IMR-90 (cell line): ENCODE data around the gene MRPL52. TPM values are rescaled to one million over a fixed set of nuclear protein-coding genes. Genes with fewer than 3 reads are reported as not detected.
A peak's percentile ranks its signal among the peaks of the same experiment; 100 is the strongest.

Experiments
- ATAC-seq: fragments of 200-7000 bp; cut with Tn5 transposase; 2 replicates; pipeline ENCODE4 v1.9.1; 2020; ENCODE audit warnings: low read depth, mild to moderate bottlenecking, moderate library complexity
- BruUV-seq: library from RNA; stranded (reverse); fragments of 400-500 nt; replicated peaks from 2 replicates; lab custom pipeline; 2021; lab: Mats Ljungman, UMichigan
- CTCF ChIA-PET: fragments of 300-600 bp; formaldehyde crosslinking; extraction: SDS; loops from one replicate; lab custom pipeline; 2021; ENCODE audit warnings: antibody characterized with exemption; lab: Yijun Ruan, JAX
- POLR2A ChIA-PET: fragments of 300-600 bp; sonication (Branson Sonifier 250); formaldehyde crosslinking; loops from one replicate; lab custom pipeline; 2022; ENCODE audit warnings: antibody characterized with exemption; ENCODE audit not compliant: unreplicated experiment; lab: Charles Lee
- DNase-seq: peaks from one replicate; pipeline ENCODE4 v3.0.0; 2013
- H2AFZ ChIP-seq: replicated peaks from 2 replicates; pipeline ENCODE3; 2013; ENCODE audit warnings: low read length, mild to moderate bottlenecking; ENCODE audit not compliant: poor library complexity
- H2AK5ac ChIP-seq: 2 replicates; pipeline ENCODE4 v1.6.1; 2013; ENCODE audit warnings: low read depth, low read length, inconsistent platforms
- H2AK9ac ChIP-seq: replicated peaks from 2 replicates; pipeline ENCODE3; 2013; ENCODE audit warnings: mild to moderate bottlenecking, low read depth, low read length, moderate library complexity; ENCODE audit not compliant: poor library complexity
- H2BK120ac ChIP-seq: 2 replicates; pipeline ENCODE4 v1.6.1; 2013; ENCODE audit warnings: low read depth, low read length, inconsistent platforms
- H2BK15ac ChIP-seq: 3 replicates; pipeline ENCODE4 v1.6.1; 2013; ENCODE audit warnings: low read depth, low read length, inconsistent platforms
- H2BK20ac ChIP-seq: 2 replicates; pipeline ENCODE4 v1.6.1; 2013; ENCODE audit warnings: low read depth, mild to moderate bottlenecking, inconsistent platforms, low read length, moderate library complexity
- H2BK5ac ChIP-seq: 2 replicates; pipeline ENCODE4 v1.6.1; 2013; ENCODE audit warnings: mild to moderate bottlenecking, low read depth, low read length, inconsistent platforms; ENCODE audit not compliant: poor library complexity, severe bottlenecking
- H3K14ac ChIP-seq: replicated peaks from 2 replicates; pipeline ENCODE4 v1.6.1; 2013; ENCODE audit warnings: low read depth, low read length, inconsistent platforms
- H3K18ac ChIP-seq: 2 replicates; pipeline ENCODE4 v1.6.1; 2013; ENCODE audit warnings: low read depth, low read length, control low read depth
- H3K23ac ChIP-seq: 2 replicates; pipeline ENCODE4 v1.6.1; 2013; ENCODE audit warnings: low read depth, low read length, inconsistent platforms
- H3K27ac ChIP-seq: 2 replicates; pipeline ENCODE4 v1.5.1; 2013; ENCODE audit warnings: mild to moderate bottlenecking, control low read depth, low read length; ENCODE audit not compliant: insufficient read depth
- H3K27me3 ChIP-seq: 2 replicates; pipeline ENCODE4 v1.6.1; 2013; ENCODE audit warnings: low read length; ENCODE audit not compliant: control insufficient read depth, insufficient read depth
- H3K36me3 ChIP-seq: 2 replicates; pipeline ENCODE4 v1.6.1; 2013; ENCODE audit warnings: low read length, mixed read lengths; ENCODE audit not compliant: control insufficient read depth, insufficient read depth
- H3K4ac ChIP-seq: 2 replicates; pipeline ENCODE4 v1.6.1; 2013; ENCODE audit warnings: low read depth, low read length, inconsistent platforms
- H3K4me1 ChIP-seq: 2 replicates; pipeline ENCODE4 v1.6.1; 2013; ENCODE audit warnings: low read length, mixed read lengths; ENCODE audit not compliant: control insufficient read depth, insufficient read depth
- H3K4me2 ChIP-seq: 2 replicates; pipeline ENCODE4 v1.6.1; 2013; ENCODE audit warnings: low read depth, mild to moderate bottlenecking, control low read depth, low read length, moderate library complexity
- H3K4me3 ChIP-seq: 2 replicates; pipeline ENCODE4 v1.5.1; 2013; ENCODE audit warnings: low read depth, mild to moderate bottlenecking, control low read depth, low read length, moderate library complexity; ENCODE audit not compliant: insufficient read depth
- H3K56ac ChIP-seq: 2 replicates; pipeline ENCODE4 v1.6.1; 2013; ENCODE audit warnings: low read length, inconsistent platforms; ENCODE audit not compliant: insufficient read depth; ENCODE audit errors: extremely low read depth
- H3K79me1 ChIP-seq, 2 experiments: 2 replicates each; pipeline ENCODE4 v1.6.1; 2013; ENCODE audit warnings: low read length in 2 of 2, inconsistent platforms in 1 of 2, low read depth in 1 of 2
- H3K9ac ChIP-seq: 2 replicates; pipeline ENCODE4 v1.6.1; 2013; ENCODE audit warnings: low read depth, low read length, control low read depth
- H3K9me1 ChIP-seq: 2 replicates; pipeline ENCODE4 v1.6.1; 2013; ENCODE audit warnings: low read length, inconsistent platforms; ENCODE audit not compliant: insufficient read depth
- H3K9me3 ChIP-seq: 2 replicates; pipeline ENCODE4 v1.6.1; 2013; ENCODE audit warnings: low read length; ENCODE audit not compliant: control insufficient read depth, insufficient read depth
- H4K20me1 ChIP-seq: 2 replicates; pipeline ENCODE4 v1.6.1; 2013; ENCODE audit warnings: low read length, inconsistent platforms; ENCODE audit not compliant: insufficient read depth
- H4K5ac ChIP-seq: 2 replicates; pipeline ENCODE4 v1.6.1; 2013; ENCODE audit warnings: mild to moderate bottlenecking, low read depth, low read length, control low read depth
- H4K8ac ChIP-seq, 2 experiments: 2 replicates each; pipeline ENCODE4 v1.6.1; 2013; ENCODE audit warnings: low read depth in 2 of 2, low read length in 2 of 2, control low read depth in 1 of 2, inconsistent platforms in 1 of 2
- H4K91ac ChIP-seq: 2 replicates; pipeline ENCODE4 v1.6.1; 2013; ENCODE audit warnings: low read depth, low read length, inconsistent platforms; ENCODE audit not compliant: insufficient read depth
- BHLHE40 ChIP-seq: fragments of 150-350 bp; IDR thresholded peaks from 2 replicates; pipeline ENCODE4 v1.6.1; 2016; ENCODE audit warnings: mild to moderate bottlenecking, low read depth, low read length
- CEBPB ChIP-seq: IDR thresholded peaks from 2 replicates; pipeline ENCODE4 v1.6.1; 2012; ENCODE audit warnings: low read depth, low read length, improper control_type of control experiment
- CHD1 ChIP-seq: IDR thresholded peaks from 2 replicates; pipeline ENCODE4 v1.6.1; 2012; ENCODE audit warnings: low read depth, low read length, improper control_type of control experiment
- ELK1 ChIP-seq: fragments of 150-350 bp; IDR thresholded peaks from 2 replicates; pipeline ENCODE4 v1.6.1; 2016; ENCODE audit warnings: low read depth, mild to moderate bottlenecking, low read length, moderate library complexity, borderline replicate concordance
- FOS ChIP-seq: fragments of 150-350 bp; IDR thresholded peaks from 2 replicates; pipeline ENCODE4 v1.6.1; 2016; ENCODE audit warnings: low read depth, low read length
- MAFK ChIP-seq: IDR thresholded peaks from 2 replicates; pipeline ENCODE4 v1.6.1; 2012; ENCODE audit warnings: low read depth, low read length, improper control_type of control experiment
- MAZ ChIP-seq: IDR thresholded peaks from 2 replicates; pipeline ENCODE4 v1.6.1; 2012; ENCODE audit warnings: low read depth, mild to moderate bottlenecking, low read length, improper control_type of control experiment, moderate library complexity, borderline replicate concordance
- POLR2A ChIP-seq: IDR thresholded peaks from 2 replicates; pipeline ENCODE4 v1.6.1; 2012; ENCODE audit warnings: mild to moderate bottlenecking, low read depth, low read length
- RAD21 ChIP-seq: IDR thresholded peaks from 2 replicates; pipeline ENCODE4 v1.6.1; 2012; ENCODE audit warnings: low read length, improper control_type of control experiment
- RCOR1 ChIP-seq: IDR thresholded peaks from 2 replicates; pipeline ENCODE4 v1.6.1; 2012; ENCODE audit warnings: mild to moderate bottlenecking, low read length, improper control_type of control experiment; ENCODE audit not compliant: insufficient replicate concordance
- RFX5 ChIP-seq: IDR thresholded peaks from 2 replicates; pipeline ENCODE4 v1.8.0; 2012; ENCODE audit warnings: low read depth, mild to moderate bottlenecking, low read length, moderate library complexity
- SMC3 ChIP-seq: fragments of 150-350 bp; IDR thresholded peaks from 2 replicates; pipeline ENCODE4 v1.6.1; 2016; ENCODE audit warnings: low read depth, mild to moderate bottlenecking, antibody characterized with exemption, low read length, moderate library complexity
- WGBS, 2 experiments: methylation state at CpG; one replicate each; pipeline versions ENCODE4 v1.1.5 to v1.1.7; 2013; ENCODE audit warnings: missing lambda C conversion rate in 2 of 2; ENCODE audit not compliant: insufficient read length in 1 of 2; ENCODE audit errors: extremely low coverage in 2 of 2; 5-methylcytosine and 5-hydroxymethylcytosine counted together
- dilution Hi-C: fragments of 300-500 bp; cut with HindIII; formaldehyde crosslinking; loops from one replicate; pipeline ENCODE4 v1.14.3; 2018; ENCODE audit warnings: low sequenced_read_pairs; ENCODE audit not compliant: unreplicated experiment
- in situ Hi-C: fragments of 300-500 bp; cut with MboI; formaldehyde crosslinking; loops from 3 replicates; pipeline ENCODE4 v1.14.3; 2019; ENCODE audit warnings: low sequenced_read_pairs, inconsistent platforms, mixed read lengths
- intact Hi-C: fragments of 100-400 bp; cut with micrococcal nuclease; formaldehyde crosslinking; loops from 2 replicates; pipeline ENCODE4 v1.10.0; 2022
- polyA plus RNA-seq, 3 experiments: library from polyadenylated mRNA; depleted of rRNA; stranded (reverse); fragments of >200 nt; gene quantifications; 2 replicates each; pipeline ENCODE4 v1.2.3, GENCODE V29; 2012; ENCODE audit warnings: low replicate concordance in 1 of 3
- total RNA-seq: library from RNA; depleted of rRNA; stranded (reverse); fragments of >200 nt; gene quantifications from 2 replicates; pipeline ENCODE4 v1.2.3, GENCODE V29; 2012
- TF ChIP-seq, protein P1 (sequence below): conservative IDR thresholded peaks from 2 replicates; pipeline ENCODE4 v1.5.1; 2012; ENCODE audit warnings: mild to moderate bottlenecking, low read depth, low read length, improper control_type of control experiment

MRPL52 gene
- total and polyA plus RNA-seq, 2 of the 4 experiments (the other 2 are of a cell fraction), result 33.1 to 51.4 TPM

- H2AFZ ChIP-seq, result no peak overlapping the region
- no peak overlapping the region for H2AK5ac ChIP-seq
- in situ Hi-C loops (no loop called here), dilution Hi-C loops (no loop called here), intact Hi-C loops (no loop called here)
- no peak overlapping the region for H3K4ac ChIP-seq
- no peak overlapping the region for H3K27ac ChIP-seq
- no peak overlapping the region for H4K91ac ChIP-seq
- no peak overlapping the region for H2BK15ac ChIP-seq
- H2AK9ac ChIP-seq, result no peak overlapping the region
- H3K79me1 ChIP-seq, result no peaks in the 10 kb centered on the region
- H3K36me3 ChIP-seq, result no peaks in the 10 kb centered on the region
- ATAC-seq, result no peak
- H4K20me1 ChIP-seq, result no peaks in the 10 kb centered on the region
- no peak overlapping the region for H3K4me3 ChIP-seq
- CTCF ChIA-PET, result no interaction called here
- H3K9me3 ChIP-seq, result no peaks in the 10 kb centered on the region
- H2BK20ac ChIP-seq, result no peak overlapping the region
- no peak overlapping the region for H4K5ac ChIP-seq
- no peak overlapping the region for H3K18ac ChIP-seq
- no peak overlapping the region for H2BK120ac ChIP-seq
- no TSS peak for BruUV-seq
- no peak overlapping the region for H2BK5ac ChIP-seq
- no peak overlapping the region for H3K14ac ChIP-seq
- no peak overlapping the region for H4K8ac ChIP-seq
- peaks cover 4% of the 10 kb centered on the region; the same call in 1 of the 2 replicates for H3K9me1 ChIP-seq
- H3K4me1 ChIP-seq, result no peaks in the 10 kb centered on the region
- no peak for DNase-seq
- no peak overlapping the region for H3K56ac ChIP-seq
- H3K23ac ChIP-seq, result peak overlapping the region; percentile 49; the same call in 1 of the 2 replicates
- peaks cover 12% of the 10 kb centered on the region for H3K27me3 ChIP-seq
- POLR2A ChIA-PET, result no interaction called here
- no peak for TF ChIP-seq MAFK
- TF ChIP-seq, protein P1, sequence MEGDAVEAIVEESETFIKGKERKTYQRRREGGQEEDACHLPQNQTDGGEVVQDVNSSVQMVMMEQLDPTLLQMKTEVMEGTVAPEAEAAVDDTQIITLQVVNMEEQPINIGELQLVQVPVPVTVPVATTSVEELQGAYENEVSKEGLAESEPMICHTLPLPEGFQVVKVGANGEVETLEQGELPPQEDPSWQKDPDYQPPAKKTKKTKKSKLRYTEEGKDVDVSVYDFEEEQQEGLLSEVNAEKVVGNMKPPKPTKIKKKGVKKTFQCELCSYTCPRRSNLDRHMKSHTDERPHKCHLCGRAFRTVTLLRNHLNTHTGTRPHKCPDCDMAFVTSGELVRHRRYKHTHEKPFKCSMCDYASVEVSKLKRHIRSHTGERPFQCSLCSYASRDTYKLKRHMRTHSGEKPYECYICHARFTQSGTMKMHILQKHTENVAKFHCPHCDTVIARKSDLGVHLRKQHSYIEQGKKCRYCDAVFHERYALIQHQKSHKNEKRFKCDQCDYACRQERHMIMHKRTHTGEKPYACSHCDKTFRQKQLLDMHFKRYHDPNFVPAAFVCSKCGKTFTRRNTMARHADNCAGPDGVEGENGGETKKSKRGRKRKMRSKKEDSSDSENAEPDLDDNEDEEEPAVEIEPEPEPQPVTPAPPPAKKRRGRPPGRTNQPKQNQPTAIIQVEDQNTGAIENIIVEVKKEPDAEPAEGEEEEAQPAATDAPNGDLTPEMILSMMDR, result no peak
- TF ChIP-seq CEBPB, result no peak
- no peak for TF ChIP-seq MAZ
- TF ChIP-seq RFX5, result no peak
- no peak for TF ChIP-seq ELK1
- no peak for TF ChIP-seq POLR2A
- TF ChIP-seq RCOR1, result no peak
- TF ChIP-seq BHLHE40, result no peak
- TF ChIP-seq SMC3, result no peak
- TF ChIP-seq FOS, result no peak
- TF ChIP-seq RAD21, result no peak
- TF ChIP-seq CHD1, result no peak
- WGBS, 2 experiments, result no CpG with 5 or more reads among the region's 5 CpGs
- no peak overlapping the region for H3K9ac ChIP-seq
- H3K4me2 ChIP-seq, result no peak overlapping the region
Observed at GRCh38 chr14:22793976-22794375, 35.7 kb upstream of the MRPL52 start.
